ENCODE measurements around the gene FRAS1.

DNA sequence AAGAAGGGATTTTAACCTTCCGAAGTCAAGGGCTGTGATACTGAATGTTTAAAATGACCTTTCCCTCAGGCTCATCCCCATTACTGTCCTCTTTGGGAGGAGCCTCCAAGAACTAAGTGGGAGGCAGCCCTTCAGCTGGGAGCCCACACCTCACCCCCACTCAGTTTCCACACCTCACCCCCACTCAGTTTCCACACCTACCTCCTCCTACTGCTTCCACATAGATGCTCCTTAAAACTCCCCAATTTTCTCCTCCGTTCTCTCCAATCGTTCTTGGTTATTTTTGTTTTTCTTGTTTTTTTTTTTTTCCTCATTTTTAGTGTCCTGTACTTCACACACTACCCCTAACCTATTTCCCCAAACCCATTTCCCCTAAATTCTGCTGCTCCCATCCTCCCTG, 462.8 kb downstream of the FRAS1 start:
- TF ChIP-seq POLR2AphosphoS5 (IDR thresholded peaks at IDR 0.05; ENCODE audit: low read depth, low read length) (no peak), TAF1 (IDR thresholded peaks at IDR 0.05; ENCODE audit: borderline replicate concordance, insufficient read depth, low read length) (no peak), SIN3A (IDR thresholded peaks at IDR 0.05; ENCODE audit: borderline replicate concordance, insufficient read depth, low read length) (no peak), FOXP2 (optimal IDR thresholded peaks at IDR 0.05; ENCODE audit: borderline replicate concordance, extremely low read depth, extremely low read length, insufficient read depth) (no peak)
- TF ChIP-seq, protein P1, sequence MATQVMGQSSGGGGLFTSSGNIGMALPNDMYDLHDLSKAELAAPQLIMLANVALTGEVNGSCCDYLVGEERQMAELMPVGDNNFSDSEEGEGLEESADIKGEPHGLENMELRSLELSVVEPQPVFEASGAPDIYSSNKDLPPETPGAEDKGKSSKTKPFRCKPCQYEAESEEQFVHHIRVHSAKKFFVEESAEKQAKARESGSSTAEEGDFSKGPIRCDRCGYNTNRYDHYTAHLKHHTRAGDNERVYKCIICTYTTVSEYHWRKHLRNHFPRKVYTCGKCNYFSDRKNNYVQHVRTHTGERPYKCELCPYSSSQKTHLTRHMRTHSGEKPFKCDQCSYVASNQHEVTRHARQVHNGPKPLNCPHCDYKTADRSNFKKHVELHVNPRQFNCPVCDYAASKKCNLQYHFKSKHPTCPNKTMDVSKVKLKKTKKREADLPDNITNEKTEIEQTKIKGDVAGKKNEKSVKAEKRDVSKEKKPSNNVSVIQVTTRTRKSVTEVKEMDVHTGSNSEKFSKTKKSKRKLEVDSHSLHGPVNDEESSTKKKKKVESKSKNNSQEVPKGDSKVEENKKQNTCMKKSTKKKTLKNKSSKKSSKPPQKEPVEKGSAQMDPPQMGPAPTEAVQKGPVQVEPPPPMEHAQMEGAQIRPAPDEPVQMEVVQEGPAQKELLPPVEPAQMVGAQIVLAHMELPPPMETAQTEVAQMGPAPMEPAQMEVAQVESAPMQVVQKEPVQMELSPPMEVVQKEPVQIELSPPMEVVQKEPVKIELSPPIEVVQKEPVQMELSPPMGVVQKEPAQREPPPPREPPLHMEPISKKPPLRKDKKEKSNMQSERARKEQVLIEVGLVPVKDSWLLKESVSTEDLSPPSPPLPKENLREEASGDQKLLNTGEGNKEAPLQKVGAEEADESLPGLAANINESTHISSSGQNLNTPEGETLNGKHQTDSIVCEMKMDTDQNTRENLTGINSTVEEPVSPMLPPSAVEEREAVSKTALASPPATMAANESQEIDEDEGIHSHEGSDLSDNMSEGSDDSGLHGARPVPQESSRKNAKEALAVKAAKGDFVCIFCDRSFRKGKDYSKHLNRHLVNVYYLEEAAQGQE (IDR thresholded peaks at IDR 0.05; ENCODE audit: insufficient read depth in 1 of 2, low read depth in 2 of 2, low read length in 2 of 2) = no peak

All from PFSK-1 (cell line).